ENCODE results near the gene ARL15. TPM values are rescaled to one million over a fixed set of nuclear protein-coding genes. Genes with fewer than 3 reads are reported as not detected.

Gene ARL15
- total RNA-seq, 1 experiment from 2014 or later = 13.0 TPM

DNA sequence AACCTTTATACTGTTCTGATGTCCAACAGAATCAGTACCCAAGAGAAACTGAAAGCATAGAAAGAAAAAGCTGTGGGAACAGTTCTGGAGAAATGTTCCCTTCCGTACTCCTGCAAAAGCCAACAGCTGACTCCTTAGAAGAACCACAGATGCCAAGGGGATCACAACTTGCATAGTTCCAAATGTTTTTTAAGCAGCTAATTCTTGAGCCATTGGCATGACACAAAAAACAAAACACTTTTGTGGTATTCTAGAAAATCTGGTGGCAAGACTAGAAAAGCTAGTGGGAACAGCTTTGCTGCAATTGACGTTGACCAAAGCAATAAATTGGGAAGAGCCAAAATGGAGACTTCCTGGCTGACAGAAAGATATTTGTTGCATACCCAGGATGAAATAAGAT, 189.9 kb downstream of the ARL15 start:
- Histone ChIP-seq H4K20me1 (ENCODE audit: control insufficient read depth, insufficient read depth, insufficient read length) (no peaks in the 10 kb centered on the region), H3K27me3 (ENCODE audit: insufficient read depth, low read length) (no peaks in the 10 kb centered on the region), H3K4me1 (ENCODE audit: insufficient read depth, low read length) (no peaks in the 10 kb centered on the region), H3T11ph (ENCODE audit: low read length) (no peak overlapping the region), H2BK120ac (ENCODE audit: low read depth, low read length, poor library complexity, severe bottlenecking) (no peak overlapping the region), H3K18ac (ENCODE audit: insufficient read length, low read depth, low read length) (no peak overlapping the region), H4K5ac (ENCODE audit: insufficient read length, low read depth, low read length) (no peak overlapping the region), H3K79me2 (ENCODE audit: insufficient read depth, low read length) (no peaks in the 10 kb centered on the region), H2AK5ac (ENCODE audit: insufficient read length, low read length) (no peak overlapping the region), H3K27ac (ENCODE audit: insufficient read length, low read depth, low read length) (no peak overlapping the region), H3K23ac (ENCODE audit: insufficient read length, low read depth, low read length) (no peak overlapping the region), H3K56ac (ENCODE audit: insufficient read length, low read depth, low read length) (no peak overlapping the region), H2BK15ac (ENCODE audit: low read depth, low read length) (no peak overlapping the region), H3K9ac (ENCODE audit: extremely low read depth, insufficient read length, low read length) (no peak overlapping the region), H3K23me2 (ENCODE audit: insufficient read length, low read depth, low read length, poor library complexity, severe bottlenecking) (no peaks in the 10 kb centered on the region), H2BK12ac (ENCODE audit: insufficient read length, low read depth, low read length) (no peak overlapping the region), H2BK5ac (ENCODE audit: insufficient read length, low read length) (no peak overlapping the region), H2AFZ (ENCODE audit: low read length) (no peak overlapping the region), H4K91ac (ENCODE audit: insufficient read length, low read depth, low read length) (no peak overlapping the region), H3K79me1 (ENCODE audit: insufficient read depth, low read depth, low read length, poor library complexity, severe bottlenecking) (no peaks in the 10 kb centered on the region), H4K8ac (replicated peaks; ENCODE audit: insufficient read length, low read depth, low read length) (no peak overlapping the region), H3K14ac (ENCODE audit: insufficient read depth, low read length) (no peak overlapping the region), H3K9me3 (ENCODE audit: control insufficient read depth, low read depth, low read length) (no peaks in the 10 kb centered on the region), H3K4ac (ENCODE audit: low read depth, low read length) (no peak overlapping the region), H3K4me2 (ENCODE audit: insufficient read depth, insufficient read length, low read length) (no peak overlapping the region), H2BK20ac (ENCODE audit: low read depth, low read length, poor library complexity, severe bottlenecking) (no peak overlapping the region)
- Mint-ChIP-seq H3K36me3 (ENCODE audit: insufficient read depth in 1 of 3, low read depth in 3 of 3) (peaks cover 0 to under 1% (median 0%) of the 10 kb centered on the region in 3 experiments; a peak in 1 of 7 replicates), H3K9me3 (no peaks in the 10 kb centered on the region), H3K27me3 (ENCODE audit: low read depth) (no peaks in the 10 kb centered on the region), H3K4me3 (no peak overlapping the region), H3K4me1 (no peaks in the 10 kb centered on the region), H3K27ac (no peak overlapping the region)
- whole genome bisulfite sequencing (ENCODE audit: extremely low coverage, insufficient read length, low lambda C conversion rate) = no CpG with 5 or more reads among the region's 2 CpGs
- TF ChIP-seq, protein P1, sequence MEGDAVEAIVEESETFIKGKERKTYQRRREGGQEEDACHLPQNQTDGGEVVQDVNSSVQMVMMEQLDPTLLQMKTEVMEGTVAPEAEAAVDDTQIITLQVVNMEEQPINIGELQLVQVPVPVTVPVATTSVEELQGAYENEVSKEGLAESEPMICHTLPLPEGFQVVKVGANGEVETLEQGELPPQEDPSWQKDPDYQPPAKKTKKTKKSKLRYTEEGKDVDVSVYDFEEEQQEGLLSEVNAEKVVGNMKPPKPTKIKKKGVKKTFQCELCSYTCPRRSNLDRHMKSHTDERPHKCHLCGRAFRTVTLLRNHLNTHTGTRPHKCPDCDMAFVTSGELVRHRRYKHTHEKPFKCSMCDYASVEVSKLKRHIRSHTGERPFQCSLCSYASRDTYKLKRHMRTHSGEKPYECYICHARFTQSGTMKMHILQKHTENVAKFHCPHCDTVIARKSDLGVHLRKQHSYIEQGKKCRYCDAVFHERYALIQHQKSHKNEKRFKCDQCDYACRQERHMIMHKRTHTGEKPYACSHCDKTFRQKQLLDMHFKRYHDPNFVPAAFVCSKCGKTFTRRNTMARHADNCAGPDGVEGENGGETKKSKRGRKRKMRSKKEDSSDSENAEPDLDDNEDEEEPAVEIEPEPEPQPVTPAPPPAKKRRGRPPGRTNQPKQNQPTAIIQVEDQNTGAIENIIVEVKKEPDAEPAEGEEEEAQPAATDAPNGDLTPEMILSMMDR (conservative IDR thresholded peaks at IDR 0.05) = no peak
- no peak for DNase-seq
